ENCODE data around the gene MINDY4B.

The MINDY4B gene

GRCh38 chr3:150844484-150844883, 60.8 kb downstream of the MINDY4B start:
- H3K4me3 ChIP-seq (ENCODE audit: control insufficient read depth, low read depth, low read length) = no peak overlapping the region
- no peak for DNase-seq (ENCODE audit: low read depth)
- no peak for TF ChIP-seq CTCF (IDR thresholded peaks at IDR 0.05; ENCODE audit: control insufficient read depth, insufficient read depth, low read depth, low read length, missing control alignments)

GRCh38 chr3:150843241-150843640, 62.0 kb downstream of the MINDY4B start:
- DNase-seq (ENCODE audit: low read depth) = no peak
- TF ChIP-seq CTCF (IDR thresholded peaks at IDR 0.05; ENCODE audit: control insufficient read depth, insufficient read depth, low read depth, low read length, missing control alignments) = no peak
- no peak overlapping the region for H3K4me3 ChIP-seq (ENCODE audit: control insufficient read depth, low read depth, low read length)

GRCh38 chr3:150840802-150841515, 64.3 kb downstream of the MINDY4B start:
- TF ChIP-seq CTCF (IDR thresholded peaks at IDR 0.05; ENCODE audit: control insufficient read depth, insufficient read depth, low read depth, low read length, missing control alignments) = no peak
- DNase-seq (ENCODE audit: low read depth) = no peak

GRCh38 chr3:150830745-150831144, 74.5 kb downstream of the MINDY4B start:
- TF ChIP-seq CTCF (IDR thresholded peaks at IDR 0.05; ENCODE audit: control insufficient read depth, insufficient read depth, low read depth, low read length, missing control alignments) = no peak
- H3K4me3 ChIP-seq (ENCODE audit: control insufficient read depth, low read depth, low read length) = no peak overlapping the region
- no peak for DNase-seq (ENCODE audit: low read depth)

More at GRCh38 chr3:150840802-150841515, 64.3 kb downstream of the MINDY4B start:
- H3K4me3 ChIP-seq (ENCODE audit: control insufficient read depth, low read depth, low read length) = no peak overlapping the region

- no peak for DNase-seq (ENCODE audit: low read depth)
- no peak overlapping the region for H3K4me3 ChIP-seq (ENCODE audit: control insufficient read depth, low read depth, low read length)
- TF ChIP-seq CTCF (IDR thresholded peaks at IDR 0.05; ENCODE audit: control insufficient read depth, insufficient read depth, low read depth, low read length, missing control alignments) = peak; percentile 13
These were observed 75.1 kb downstream of the MINDY4B start for GRCh38 chr3:150830094-150830681.

- H3K4me3 ChIP-seq (ENCODE audit: control insufficient read depth, low read depth, low read length) = no peak overlapping the region
- DNase-seq (ENCODE audit: low read depth) = no peak
- TF ChIP-seq CTCF (IDR thresholded peaks at IDR 0.05; ENCODE audit: control insufficient read depth, insufficient read depth, low read depth, low read length, missing control alignments) = no peak
These were observed 75.8 kb downstream of the MINDY4B start for GRCh38 chr3:150829408-150829807.

Measured in AG09309 (cell line).